GM12875 (cell line): Measurements from ENCODE around the gene PIEZO2.

Experiments
- H3K4me3 ChIP-seq: one replicate; pipeline ENCODE4 v1.5.1; 2011; ENCODE audit warnings: low read depth, low read length, control low read depth
- CTCF ChIP-seq: IDR thresholded peaks from 2 replicates; pipeline ENCODE4 v1.5.1; 2011; ENCODE audit warnings: low read depth, mild to moderate bottlenecking, control low read depth, inconsistent platforms, low read length, moderate library complexity, borderline replicate concordance; ENCODE audit not compliant: insufficient read depth

The PIEZO2 gene

DNA sequence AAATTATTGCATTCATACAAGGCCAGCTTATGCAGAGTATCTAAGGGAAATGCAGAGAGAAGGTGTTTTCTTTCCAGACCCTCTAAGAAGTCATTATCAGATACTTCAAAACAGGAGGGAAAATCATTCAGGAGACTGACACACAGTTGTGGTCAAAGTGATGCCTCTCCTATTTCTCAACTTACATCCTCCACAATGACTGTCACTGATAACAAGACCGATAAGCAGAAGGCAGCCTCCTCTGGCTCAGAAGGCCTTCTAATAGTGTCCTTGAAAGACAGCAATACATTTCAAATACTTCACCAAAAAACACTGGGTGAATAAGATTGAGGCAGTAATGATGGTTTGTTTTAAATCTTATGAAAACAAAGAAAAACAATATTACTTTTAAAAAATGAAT is 199.7 kb downstream of the PIEZO2 start:
- H3K4me3 ChIP-seq = no peak overlapping the region
- TF ChIP-seq CTCF = no peak

GRCh38 chr18:10948421-10948820 is 200.9 kb downstream of the PIEZO2 start:
- no peak for TF ChIP-seq CTCF
- H3K4me3 ChIP-seq = no peak overlapping the region

DNA sequence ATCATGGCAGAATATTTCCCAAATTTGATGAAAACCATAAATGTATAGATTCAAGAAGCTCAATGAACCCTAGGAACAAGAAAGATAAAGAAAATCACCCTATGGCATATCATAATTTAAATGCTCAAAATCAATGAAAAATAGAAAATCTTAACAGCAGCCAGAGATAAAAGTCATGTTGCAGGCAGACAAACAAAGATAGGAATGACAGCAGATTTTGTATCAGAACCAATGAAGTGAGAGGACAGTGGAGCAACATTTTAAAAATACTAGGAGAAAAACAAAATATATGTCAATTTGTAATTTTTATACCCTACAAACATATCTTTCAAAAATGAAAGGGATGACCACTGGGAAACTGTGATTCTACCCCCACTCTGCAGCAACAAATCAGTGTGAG is 203.3 kb downstream of the PIEZO2 start:
- H3K4me3 ChIP-seq = no peak overlapping the region
- TF ChIP-seq CTCF = no peak

GRCh38 chr18:10942998-10943397 is 206.4 kb downstream of the PIEZO2 start:
- TF ChIP-seq CTCF = no peak
- no peak overlapping the region for H3K4me3 ChIP-seq

DNA sequence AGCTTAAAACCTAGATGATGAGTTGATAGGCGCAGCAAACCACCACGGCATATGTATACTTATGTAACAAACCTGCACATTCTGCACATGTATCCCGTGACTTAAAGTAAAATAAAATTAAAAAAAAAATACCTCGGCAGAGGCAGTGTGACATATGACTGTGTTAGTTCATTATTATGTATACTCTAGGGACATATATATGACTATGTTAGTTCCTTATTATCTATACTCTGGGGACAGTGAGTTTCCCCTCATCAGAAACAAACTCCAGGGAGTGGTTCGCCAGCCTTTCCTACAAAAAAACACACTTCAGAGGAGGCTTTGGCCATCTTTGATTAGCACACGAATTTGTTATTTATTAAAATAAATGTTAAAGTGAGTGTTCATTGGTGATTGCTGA is 209.5 kb downstream of the PIEZO2 start:
- H3K4me3 ChIP-seq = no peak overlapping the region
- no peak for TF ChIP-seq CTCF

- no peak for TF ChIP-seq CTCF
- H3K4me3 ChIP-seq = no peak overlapping the region
These were observed 211.4 kb downstream of the PIEZO2 start for GRCh38 chr18:10937743-10938640.
